H7 (cell line): ENCODE results near the gene APOBEC3C. TPM values are rescaled to one million over a fixed set of nuclear protein-coding genes. Genes with fewer than 3 reads are reported as not detected.
"Not testable (repeated sequence)": the region's sequence is repeated elsewhere in the genome, so short reads cannot be mapped to it uniquely, and the experiment has no call there.

ENCODE experiments used
- DNase-seq: peaks from one replicate; pipeline ENCODE4 v3.0.0; 2012
- H3K27me3 ChIP-seq: 2 replicates; pipeline ENCODE4 v1.6.0; 2011; ENCODE audit warnings: mild to moderate bottlenecking, low read length; ENCODE audit not compliant: control insufficient read depth, insufficient read depth
- H3K36me3 ChIP-seq: replicated peaks from 2 replicates; pipeline ENCODE4 v1.5.1; 2011; ENCODE audit warnings: low read length; ENCODE audit not compliant: control insufficient read depth, insufficient read depth
- H3K4me3 ChIP-seq: 2 replicates; pipeline ENCODE4 v1.5.1; 2011; ENCODE audit warnings: low read depth, mild to moderate bottlenecking, control low read depth, low read length, moderate library complexity; ENCODE audit not compliant: insufficient read depth
- total RNA-seq: library from RNA; depleted of rRNA; stranded (reverse); fragments of >200 nt; shearing (Covaris generic); gene quantifications from 2 replicates; pipeline ENCODE4 v1.2.3, GENCODE V29; 2014

The APOBEC3C gene
- total RNA-seq, 1 experiment from 2014 or later, result 1.5 TPM

GRCh38 chr22:39026509-39027150 lies 12.6 kb downstream of the APOBEC3C start:
- H3K27me3 ChIP-seq, result no peaks in the 10 kb centered on the region
- peak; percentile 19 for DNase-seq
- H3K4me3 ChIP-seq, result no peak overlapping the region
- peaks cover 4% of the 10 kb centered on the region for H3K36me3 ChIP-seq

- Histone ChIP-seq H3K36me3 (peaks cover 4% of the 10 kb centered on the region), H3K4me3 (no peak overlapping the region), H3K27me3 (no peaks in the 10 kb centered on the region)
- DNase-seq, result no peak
Observed at GRCh38 chr22:39027717-39028116, 13.7 kb downstream of the APOBEC3C start.

- Histone ChIP-seq H3K27me3 (no peaks in the 10 kb centered on the region), H3K4me3 (no peak overlapping the region), H3K36me3 (peaks cover 4% of the 10 kb centered on the region)
- DNase-seq, result no peak
Observed at GRCh38 chr22:39028281-39028680, 14.2 kb downstream of the APOBEC3C start.

GRCh38 chr22:39029227-39029626 lies 15.2 kb downstream of the APOBEC3C start:
- Histone ChIP-seq H3K36me3 (peaks cover 2% of the 10 kb centered on the region), H3K4me3 (no peak overlapping the region), H3K27me3 (no peaks in the 10 kb centered on the region)
- no peak for DNase-seq

- DNase-seq, result peak; percentile 14
- H3K36me3 ChIP-seq, result no peaks in the 10 kb centered on the region
- no peaks in the 10 kb centered on the region for H3K27me3 ChIP-seq
- no peak overlapping the region for H3K4me3 ChIP-seq
Observed at GRCh38 chr22:39030705-39031104, 16.6 kb downstream of the APOBEC3C start.

GRCh38 chr22:39031434-39032295 lies 17.6 kb downstream of the APOBEC3C start:
- peak; percentile 76 for DNase-seq

GRCh38 chr22:39037071-39037470 lies 23.0 kb downstream of the APOBEC3C start:
- DNase-seq, H3K27me3 ChIP-seq, H3K4me3 ChIP-seq, H3K36me3 ChIP-seq: not testable (repeated sequence)

More at GRCh38 chr22:39031434-39032295, 17.6 kb downstream of the APOBEC3C start:
- not testable (repeated sequence) for H3K27me3 ChIP-seq, H3K36me3 ChIP-seq
- peak overlapping the region; percentile 20; the same call in 1 of the 2 replicates for H3K4me3 ChIP-seq

- H3K36me3 ChIP-seq, result no peaks in the 10 kb centered on the region
- no peak for DNase-seq
- no peaks in the 10 kb centered on the region for H3K27me3 ChIP-seq
- peak overlapping the region; percentile 42 for H3K4me3 ChIP-seq
Observed at GRCh38 chr22:39039306-39040126, 25.5 kb downstream of the APOBEC3C start.

GRCh38 chr22:39040155-39040537 lies 26.1 kb downstream of the APOBEC3C start:
- peak; percentile 35 for DNase-seq
- not testable (repeated sequence) for H3K36me3 ChIP-seq, H3K27me3 ChIP-seq

GRCh38 chr22:39040538-39041296 lies 26.7 kb downstream of the APOBEC3C start, which contains the start of gene APOBEC3F:
Gene APOBEC3F, plus strand, starts transcription at chr22:39040864. Its CDS starts 97 bp downstream, at chr22:39040961.
- H3K4me3 ChIP-seq, result peak within 1 kb of the TSS; percentile 42
- not testable (repeated sequence) for H3K36me3 ChIP-seq, H3K27me3 ChIP-seq
- peak; percentile 80 for DNase-seq

More at GRCh38 chr22:39040155-39040537, 26.1 kb downstream of the APOBEC3C start:
- H3K4me3 ChIP-seq, result peak overlapping the region; percentile 42

GRCh38 chr22:39041908-39042307 lies 27.9 kb downstream of the APOBEC3C start:
- no peak overlapping the region for H3K4me3 ChIP-seq
- H3K27me3 ChIP-seq, result no peaks in the 10 kb centered on the region
- DNase-seq, result no peak
- no peaks in the 10 kb centered on the region for H3K36me3 ChIP-seq

- not testable (repeated sequence) for H3K4me3 ChIP-seq, H3K27me3 ChIP-seq, H3K36me3 ChIP-seq, DNase-seq
Observed at GRCh38 chr22:39043063-39043462, 29.0 kb downstream of the APOBEC3C start.

- not testable (repeated sequence) for H3K4me3 ChIP-seq, H3K36me3 ChIP-seq, H3K27me3 ChIP-seq
- peak; percentile 26 for DNase-seq
Observed at GRCh38 chr22:39045136-39045535, 31.1 kb downstream of the APOBEC3C start.

- DNase-seq, H3K4me3 ChIP-seq, H3K36me3 ChIP-seq, H3K27me3 ChIP-seq: not testable (repeated sequence)
Observed at GRCh38 chr22:39049486-39049885, 35.4 kb downstream of the APOBEC3C start.
